ENCODE results near the gene ITGB8.
A peak's percentile ranks its signal among the peaks of the same experiment; 100 is the strongest.
"Not testable (repeated sequence)": the region's sequence is repeated elsewhere in the genome, so short reads cannot be mapped to it uniquely, and the experiment has no call there.

Gene ITGB8

GRCh38 chr7:20365486-20365885 lies 34.8 kb downstream of the ITGB8 start:
- H3K9me3 ChIP-seq (ENCODE audit: control insufficient read depth in 1 of 2, low read length in 2 of 2) = no peaks in the 10 kb centered on the region
- peaks cover 6 to 8% of the 10 kb centered on the region in 2 donors for H3K36me3 ChIP-seq (ENCODE audit: control insufficient read depth in 1 of 2, insufficient read depth in 2 of 2, low read length in 2 of 2)
- H3K4me3 ChIP-seq (ENCODE audit: low read depth in 1 of 2, low read length in 2 of 2) = no peak overlapping the region
- no peaks in the 10 kb centered on the region for H3K4me1 ChIP-seq (ENCODE audit: control insufficient read depth in 1 of 2, insufficient read depth in 2 of 2, low read length in 2 of 2)
- no peaks in the 10 kb centered on the region for H3K27me3 ChIP-seq (ENCODE audit: control insufficient read depth in 1 of 2, insufficient read depth in 2 of 2, low read length in 2 of 2)
- H3K27ac ChIP-seq (ENCODE audit: low read depth, low read length) = no peak overlapping the region
- no peak overlapping the region for H3K9ac ChIP-seq (ENCODE audit: low read depth in 1 of 2, low read length in 2 of 2)

- Histone ChIP-seq H3K36me3 (ENCODE audit: control insufficient read depth in 1 of 2, insufficient read depth in 2 of 2, low read length in 2 of 2) (peaks cover 0 to under 1% of the 10 kb centered on the region in 2 donors), H3K4me3 (ENCODE audit: low read depth in 1 of 2, low read length in 2 of 2) (no peak overlapping the region), H3K9ac (ENCODE audit: low read depth in 1 of 2, low read length in 2 of 2) (no peak overlapping the region), H3K9me3 (ENCODE audit: control insufficient read depth in 1 of 2, low read length in 2 of 2) (no peaks in the 10 kb centered on the region), H3K27me3 (ENCODE audit: control insufficient read depth in 1 of 2, insufficient read depth in 2 of 2, low read length in 2 of 2) (no peaks in the 10 kb centered on the region), H3K4me1 (ENCODE audit: control insufficient read depth in 1 of 2, insufficient read depth in 2 of 2, low read length in 2 of 2) (no peaks in the 10 kb centered on the region), H3K27ac (ENCODE audit: low read depth, low read length) (no peak overlapping the region)
Observed at GRCh38 chr7:20374399-20374798, 43.7 kb downstream of the ITGB8 start.

DNA sequence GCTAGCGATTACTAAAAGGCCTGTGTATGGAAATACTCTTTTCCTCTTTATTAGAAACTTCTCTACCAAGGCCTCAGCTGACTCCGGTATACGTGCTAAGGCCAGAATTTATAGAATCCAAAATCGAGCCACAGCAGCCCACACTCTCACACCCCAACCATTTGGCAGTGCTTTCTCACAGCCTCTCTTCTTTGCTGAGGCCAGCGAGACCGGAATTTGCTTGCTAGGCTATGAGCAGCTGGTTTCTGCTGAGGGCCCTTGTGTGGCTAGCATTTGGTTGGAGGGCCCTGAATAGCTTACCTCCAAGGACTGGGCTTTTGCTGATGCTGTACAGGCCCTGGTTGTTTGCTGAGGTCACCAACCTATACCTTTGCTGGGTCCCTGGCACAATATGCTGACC lies 46.1 kb downstream of the ITGB8 start:
- no peak overlapping the region for H3K9ac ChIP-seq (ENCODE audit: low read depth in 1 of 2, low read length in 2 of 2)
- no peaks in the 10 kb centered on the region for H3K4me1 ChIP-seq (ENCODE audit: control insufficient read depth in 1 of 2, insufficient read depth in 2 of 2, low read length in 2 of 2)
- peaks cover 4 to 10% of the 10 kb centered on the region in 2 donors for H3K36me3 ChIP-seq (ENCODE audit: control insufficient read depth in 1 of 2, insufficient read depth in 2 of 2, low read length in 2 of 2)
- H3K27ac ChIP-seq (ENCODE audit: low read depth, low read length) = no peak overlapping the region
- no peaks in the 10 kb centered on the region for H3K9me3 ChIP-seq (ENCODE audit: control insufficient read depth in 1 of 2, low read length in 2 of 2)
- H3K27me3 ChIP-seq (ENCODE audit: control insufficient read depth in 1 of 2, insufficient read depth in 2 of 2, low read length in 2 of 2) = no peaks in the 10 kb centered on the region
- no peak overlapping the region for H3K4me3 ChIP-seq (ENCODE audit: low read depth in 1 of 2, low read length in 2 of 2)

DNA sequence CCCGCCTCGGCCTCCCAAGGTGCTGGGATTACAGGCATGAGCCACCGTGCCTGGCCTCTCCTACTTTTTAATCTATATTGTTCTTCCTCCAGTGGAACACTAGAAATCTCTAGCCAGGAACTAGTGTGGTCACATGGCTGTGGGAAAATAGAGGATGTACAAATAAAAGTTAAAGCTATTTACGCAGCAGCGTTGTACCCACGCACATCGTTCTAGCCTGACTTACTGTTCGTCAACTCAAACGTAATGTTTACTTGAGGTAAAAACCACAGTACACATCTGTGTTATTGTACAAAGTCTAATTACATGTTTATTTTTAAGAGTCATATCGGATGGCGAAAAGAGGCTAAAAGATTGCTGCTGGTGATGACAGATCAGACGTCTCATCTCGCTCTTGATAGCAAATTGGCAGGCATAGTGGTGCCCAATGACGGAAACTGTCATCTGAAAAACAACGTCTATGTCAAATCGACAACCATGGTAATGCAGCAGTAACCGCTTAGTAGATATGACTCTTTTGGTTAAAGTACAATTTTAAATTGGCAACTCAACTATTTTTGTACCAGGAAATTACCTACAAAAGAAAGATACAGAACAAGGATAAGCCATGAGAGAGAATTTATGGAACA lies 50.8 kb downstream of the ITGB8 start:
- H3K27me3 ChIP-seq (ENCODE audit: control insufficient read depth in 1 of 2, insufficient read depth in 2 of 2, low read length in 2 of 2) = no peaks in the 10 kb centered on the region
- no peaks in the 10 kb centered on the region for H3K9me3 ChIP-seq (ENCODE audit: control insufficient read depth in 1 of 2, low read length in 2 of 2)
- H3K27ac ChIP-seq (ENCODE audit: low read depth, low read length) = no peak overlapping the region
- no peaks in the 10 kb centered on the region for H3K4me1 ChIP-seq (ENCODE audit: control insufficient read depth in 1 of 2, insufficient read depth in 2 of 2, low read length in 2 of 2)
- no peak overlapping the region for H3K4me3 ChIP-seq (ENCODE audit: low read depth in 1 of 2, low read length in 2 of 2)
- no peak overlapping the region for H3K9ac ChIP-seq (ENCODE audit: low read depth in 1 of 2, low read length in 2 of 2)
- peaks cover 4 to 10% of the 10 kb centered on the region in 2 donors for H3K36me3 ChIP-seq (ENCODE audit: control insufficient read depth in 1 of 2, insufficient read depth in 2 of 2, low read length in 2 of 2)

GRCh38 chr7:20383351-20383750 lies 52.7 kb downstream of the ITGB8 start:
- no peaks in the 10 kb centered on the region for H3K4me1 ChIP-seq (ENCODE audit: control insufficient read depth in 1 of 2, insufficient read depth in 2 of 2, low read length in 2 of 2)
- no peak overlapping the region for H3K27ac ChIP-seq (ENCODE audit: low read depth, low read length)
- no peaks in the 10 kb centered on the region for H3K27me3 ChIP-seq (ENCODE audit: control insufficient read depth in 1 of 2, insufficient read depth in 2 of 2, low read length in 2 of 2)
- H3K4me3 ChIP-seq (ENCODE audit: low read depth in 1 of 2, low read length in 2 of 2) = no peak overlapping the region
- H3K36me3 ChIP-seq (ENCODE audit: control insufficient read depth in 1 of 2, insufficient read depth in 2 of 2, low read length in 2 of 2) = peaks cover 4 to 10% of the 10 kb centered on the region in 2 donors
- no peak overlapping the region for H3K9ac ChIP-seq (ENCODE audit: low read depth in 1 of 2, low read length in 2 of 2)
- no peaks in the 10 kb centered on the region for H3K9me3 ChIP-seq (ENCODE audit: control insufficient read depth in 1 of 2, low read length in 2 of 2)

DNA sequence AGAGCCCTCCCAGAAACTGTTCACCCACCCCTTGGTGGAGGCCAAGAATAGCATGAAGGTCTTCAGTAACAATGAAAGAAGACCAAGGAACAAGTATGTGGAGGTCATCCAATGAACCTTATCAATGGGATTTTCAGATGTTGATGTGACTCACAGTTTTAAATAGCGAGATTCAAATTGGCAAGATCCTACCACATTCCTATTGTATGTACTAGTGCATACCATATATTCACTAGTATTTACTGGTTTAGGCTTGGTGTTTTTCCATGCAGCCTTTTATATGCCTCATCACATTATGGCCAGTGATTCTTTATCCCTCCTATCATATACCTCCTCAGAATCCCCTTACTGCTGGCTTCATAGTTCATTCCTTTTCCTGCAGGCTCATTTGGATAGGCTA lies 54.4 kb downstream of the ITGB8 start:
- Histone ChIP-seq H3K4me1 (ENCODE audit: control insufficient read depth in 1 of 2, insufficient read depth in 2 of 2, low read length in 2 of 2) (peaks cover 0 to 5% of the 10 kb centered on the region in 2 donors), H3K27ac (ENCODE audit: low read depth, low read length) (no peak overlapping the region), H3K4me3 (ENCODE audit: low read depth in 1 of 2, low read length in 2 of 2) (no peak overlapping the region), H3K9ac (ENCODE audit: low read depth in 1 of 2, low read length in 2 of 2) (no peak overlapping the region), H3K27me3 (ENCODE audit: control insufficient read depth in 1 of 2, insufficient read depth in 2 of 2, low read length in 2 of 2) (no peaks in the 10 kb centered on the region), H3K36me3 (ENCODE audit: control insufficient read depth in 1 of 2, insufficient read depth in 2 of 2, low read length in 2 of 2) (peaks cover 4 to 10% of the 10 kb centered on the region in 2 donors), H3K9me3 (ENCODE audit: control insufficient read depth in 1 of 2, low read length in 2 of 2) (no peaks in the 10 kb centered on the region)

DNA sequence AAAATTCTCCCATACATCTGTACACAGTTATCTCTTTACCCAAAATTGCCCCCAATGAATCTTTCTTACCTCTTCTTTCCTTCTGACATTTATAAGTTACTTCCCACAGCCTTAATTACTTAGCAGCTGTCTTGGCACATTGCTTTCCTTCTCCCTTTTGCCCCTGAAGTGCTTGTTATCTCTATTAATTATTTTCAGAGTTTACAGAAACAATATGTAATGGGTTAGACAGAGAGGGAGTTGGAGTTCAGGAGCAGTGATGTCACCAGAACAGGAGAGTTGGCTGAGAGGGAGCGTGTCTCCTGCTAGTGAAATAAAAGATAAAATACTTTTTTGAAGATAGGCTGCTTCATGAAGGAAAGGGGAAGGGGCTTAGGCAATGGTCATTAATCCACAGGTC lies 57.4 kb downstream of the ITGB8 start:
- no peak overlapping the region for H3K4me3 ChIP-seq (ENCODE audit: low read depth in 1 of 2, low read length in 2 of 2)
- H3K36me3 ChIP-seq (ENCODE audit: control insufficient read depth in 1 of 2, insufficient read depth in 2 of 2, low read length in 2 of 2) = no peaks in the 10 kb centered on the region
- no peak overlapping the region for H3K27ac ChIP-seq (ENCODE audit: low read depth, low read length)
- H3K9ac ChIP-seq (ENCODE audit: low read depth in 1 of 2, low read length in 2 of 2) = no peak overlapping the region
- no peaks in the 10 kb centered on the region for H3K27me3 ChIP-seq (ENCODE audit: control insufficient read depth in 1 of 2, insufficient read depth in 2 of 2, low read length in 2 of 2)
- H3K4me1 ChIP-seq (ENCODE audit: control insufficient read depth in 1 of 2, insufficient read depth in 2 of 2, low read length in 2 of 2) = peaks cover 6 to 16% of the 10 kb centered on the region in 2 donors
- H3K9me3 ChIP-seq (ENCODE audit: control insufficient read depth in 1 of 2, low read length in 2 of 2) = no peaks in the 10 kb centered on the region

- H3K4me3 ChIP-seq (ENCODE audit: low read depth in 1 of 2, low read length in 2 of 2); H3K9ac ChIP-seq (ENCODE audit: low read depth in 1 of 2, low read length in 2 of 2); H3K9me3 ChIP-seq (ENCODE audit: control insufficient read depth in 1 of 2, low read length in 2 of 2); H3K27me3 ChIP-seq (ENCODE audit: control insufficient read depth in 1 of 2, insufficient read depth in 2 of 2, low read length in 2 of 2); H3K27ac ChIP-seq (ENCODE audit: low read depth, low read length); H3K36me3 ChIP-seq (ENCODE audit: control insufficient read depth in 1 of 2, insufficient read depth in 2 of 2, low read length in 2 of 2): not testable (repeated sequence)
- peaks cover 12 to 23% of the 10 kb centered on the region in 2 donors for H3K4me1 ChIP-seq (ENCODE audit: control insufficient read depth in 1 of 2, insufficient read depth in 2 of 2, low read length in 2 of 2)
Observed at GRCh38 chr7:20389192-20389591, 58.5 kb downstream of the ITGB8 start.

GRCh38 chr7:20393021-20393610 lies 62.4 kb downstream of the ITGB8 start:
- peaks cover 0 to 4% of the 10 kb centered on the region in 2 donors for H3K36me3 ChIP-seq (ENCODE audit: control insufficient read depth in 1 of 2, insufficient read depth in 2 of 2, low read length in 2 of 2)
- H3K27me3 ChIP-seq (ENCODE audit: control insufficient read depth in 1 of 2, insufficient read depth in 2 of 2, low read length in 2 of 2) = no peaks in the 10 kb centered on the region
- no peak overlapping the region for H3K27ac ChIP-seq (ENCODE audit: low read depth, low read length)
- H3K9me3 ChIP-seq (ENCODE audit: control insufficient read depth in 1 of 2, low read length in 2 of 2) = no peaks in the 10 kb centered on the region
- H3K9ac ChIP-seq (ENCODE audit: low read depth in 1 of 2, low read length in 2 of 2) = no peak overlapping the region
- peak overlapping the region; percentile 4 to 8 for H3K4me3 ChIP-seq (ENCODE audit: low read depth in 1 of 2, low read length in 2 of 2)
- peaks cover 12 to 34% of the 10 kb centered on the region in 2 donors for H3K4me1 ChIP-seq (ENCODE audit: control insufficient read depth in 1 of 2, insufficient read depth in 2 of 2, low read length in 2 of 2)

DNA sequence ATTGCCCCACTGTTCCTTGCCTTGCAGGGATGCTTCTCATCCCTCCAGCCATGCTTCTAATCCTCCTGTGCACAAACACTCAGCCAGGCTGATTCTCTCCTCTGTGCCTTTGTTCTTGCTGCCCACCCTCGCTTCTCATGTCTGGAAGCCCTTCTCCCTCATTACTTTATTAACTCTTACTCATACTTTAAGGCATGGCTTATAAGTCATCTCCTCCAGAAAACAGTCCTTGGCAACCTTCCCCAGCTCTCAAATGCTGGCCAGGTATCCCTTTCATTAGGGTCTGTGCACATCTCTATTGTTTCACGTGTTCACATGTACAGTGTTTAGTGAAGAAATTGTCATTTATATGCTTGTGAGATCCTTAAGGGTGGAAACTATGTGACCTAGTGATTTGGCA lies 62.9 kb downstream of the ITGB8 start:
- H3K9ac ChIP-seq (ENCODE audit: low read depth in 1 of 2, low read length in 2 of 2) = no peak overlapping the region
- H3K27ac ChIP-seq (ENCODE audit: low read depth, low read length) = no peak overlapping the region
- H3K4me1 ChIP-seq (ENCODE audit: control insufficient read depth in 1 of 2, insufficient read depth in 2 of 2, low read length in 2 of 2) = peaks cover 12 to 34% of the 10 kb centered on the region in 2 donors
- peaks cover 0 to 4% of the 10 kb centered on the region in 2 donors for H3K36me3 ChIP-seq (ENCODE audit: control insufficient read depth in 1 of 2, insufficient read depth in 2 of 2, low read length in 2 of 2)
- H3K4me3 ChIP-seq (ENCODE audit: low read depth in 1 of 2, low read length in 2 of 2) = peak overlapping the region in 1 of 2 donors; percentile 4
- no peaks in the 10 kb centered on the region for H3K27me3 ChIP-seq (ENCODE audit: control insufficient read depth in 1 of 2, insufficient read depth in 2 of 2, low read length in 2 of 2)
- H3K9me3 ChIP-seq (ENCODE audit: control insufficient read depth in 1 of 2, low read length in 2 of 2) = no peaks in the 10 kb centered on the region
